ENCODE measurements around the gene DMAC1. TPM values are rescaled to one million over a fixed set of nuclear protein-coding genes. Genes with fewer than 3 reads are reported as not detected.
A peak's percentile ranks its signal among the peaks of the same experiment; 100 is the strongest.

DMAC1 gene
- total and polyA plus RNA-seq, 2 donors from 2014 or later = 54.9 to 159 TPM

DNA sequence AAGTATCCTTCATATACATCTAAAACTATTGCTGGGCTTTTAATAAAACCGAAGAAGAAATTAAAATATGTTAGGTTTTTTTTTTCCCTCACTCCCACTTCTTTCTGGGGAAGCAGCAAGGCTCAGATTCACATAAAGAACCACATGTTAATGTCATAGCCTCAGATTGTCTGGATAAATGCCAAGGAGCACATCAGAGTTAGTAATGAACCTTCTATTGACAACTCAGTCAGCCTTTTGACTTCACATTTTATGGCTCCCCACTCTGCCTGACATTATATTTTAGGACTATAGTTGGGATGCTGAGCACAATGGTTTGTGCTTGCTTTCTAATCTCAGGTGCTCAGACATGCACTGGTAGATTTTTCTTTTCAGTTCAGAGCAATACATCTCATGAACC is 21.8 kb downstream of the DMAC1 start:
- H3K9ac ChIP-seq (ENCODE audit: low read length in 3 of 3) = no peak overlapping the region
- TF ChIP-seq, protein P1, sequence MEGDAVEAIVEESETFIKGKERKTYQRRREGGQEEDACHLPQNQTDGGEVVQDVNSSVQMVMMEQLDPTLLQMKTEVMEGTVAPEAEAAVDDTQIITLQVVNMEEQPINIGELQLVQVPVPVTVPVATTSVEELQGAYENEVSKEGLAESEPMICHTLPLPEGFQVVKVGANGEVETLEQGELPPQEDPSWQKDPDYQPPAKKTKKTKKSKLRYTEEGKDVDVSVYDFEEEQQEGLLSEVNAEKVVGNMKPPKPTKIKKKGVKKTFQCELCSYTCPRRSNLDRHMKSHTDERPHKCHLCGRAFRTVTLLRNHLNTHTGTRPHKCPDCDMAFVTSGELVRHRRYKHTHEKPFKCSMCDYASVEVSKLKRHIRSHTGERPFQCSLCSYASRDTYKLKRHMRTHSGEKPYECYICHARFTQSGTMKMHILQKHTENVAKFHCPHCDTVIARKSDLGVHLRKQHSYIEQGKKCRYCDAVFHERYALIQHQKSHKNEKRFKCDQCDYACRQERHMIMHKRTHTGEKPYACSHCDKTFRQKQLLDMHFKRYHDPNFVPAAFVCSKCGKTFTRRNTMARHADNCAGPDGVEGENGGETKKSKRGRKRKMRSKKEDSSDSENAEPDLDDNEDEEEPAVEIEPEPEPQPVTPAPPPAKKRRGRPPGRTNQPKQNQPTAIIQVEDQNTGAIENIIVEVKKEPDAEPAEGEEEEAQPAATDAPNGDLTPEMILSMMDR (IDR thresholded peaks at IDR 0.05; ENCODE audit: borderline replicate concordance, extremely low read depth, insufficient read depth) = no peak
- intact Hi-C loops (cut with DNase I) = no loop called here
- no peaks in the 10 kb centered on the region for H3K27me3 ChIP-seq (ENCODE audit: control insufficient read depth, insufficient read depth, low read length)
- H3K9me3 ChIP-seq (ENCODE audit: control insufficient read depth in 2 of 3, insufficient read depth in 1 of 3, low read length in 3 of 3) = no peaks in the 10 kb centered on the region
- no peak for FAIRE-seq
- H3K27ac ChIP-seq (ENCODE audit: low read depth in 2 of 2, low read length in 2 of 2) = no peak overlapping the region
- no peaks in the 10 kb centered on the region for H3K36me3 ChIP-seq (ENCODE audit: control insufficient read depth in 2 of 3, insufficient read depth in 3 of 3, low read length in 3 of 3)
- no peak overlapping the region for H3K4me3 ChIP-seq (ENCODE audit: low read length in 3 of 3)
- H3K4me1 ChIP-seq (ENCODE audit: control insufficient read depth in 2 of 3, insufficient read depth in 2 of 3, low read depth in 1 of 3, low read length in 3 of 3) = no peaks in the 10 kb centered on the region
- peak in 1 of 5 donors; percentile 12 for DNase-seq

DNA sequence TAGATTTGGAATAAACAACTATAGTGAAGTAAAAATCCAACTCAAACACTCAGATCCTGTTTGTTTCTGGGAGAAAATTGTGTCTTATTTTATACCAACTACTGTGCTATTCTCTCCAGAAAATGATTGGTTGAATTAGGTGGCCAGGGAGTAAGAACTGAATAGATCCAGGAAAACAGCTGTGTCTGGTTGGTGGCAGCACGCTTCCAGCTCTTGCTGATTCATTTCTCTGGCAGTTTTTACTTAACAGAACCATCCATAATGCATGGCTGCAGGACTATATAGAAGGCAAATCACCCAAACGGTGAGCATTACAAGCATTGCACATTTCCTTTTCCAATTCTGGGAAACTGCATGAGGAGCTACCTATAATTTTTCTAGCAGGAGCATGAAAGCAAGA is 29.5 kb downstream of the DMAC1 start:
- Histone ChIP-seq H3K27ac (ENCODE audit: low read depth in 2 of 2, low read length in 2 of 2) (no peak overlapping the region), H3K36me3 (ENCODE audit: control insufficient read depth in 2 of 3, insufficient read depth in 3 of 3, low read length in 3 of 3) (no peaks in the 10 kb centered on the region), H3K4me1 (ENCODE audit: control insufficient read depth in 2 of 3, insufficient read depth in 2 of 3, low read depth in 1 of 3, low read length in 3 of 3) (no peaks in the 10 kb centered on the region), H3K27me3 (ENCODE audit: control insufficient read depth, insufficient read depth, low read length) (no peaks in the 10 kb centered on the region), H3K9me3 (ENCODE audit: control insufficient read depth in 2 of 3, insufficient read depth in 1 of 3, low read length in 3 of 3) (peaks cover 0 to 2% (median 0%) of the 10 kb centered on the region in 3 donors), H3K4me3 (ENCODE audit: low read length in 3 of 3) (no peak overlapping the region), H3K9ac (ENCODE audit: low read length in 3 of 3) (no peak overlapping the region)
- no peak for FAIRE-seq
- intact Hi-C loops (cut with DNase I) = no loop called here
- DNase-seq = no peak
- TF ChIP-seq, protein P1 (IDR thresholded peaks at IDR 0.05; ENCODE audit: borderline replicate concordance, extremely low read depth, insufficient read depth) = no peak

DNA sequence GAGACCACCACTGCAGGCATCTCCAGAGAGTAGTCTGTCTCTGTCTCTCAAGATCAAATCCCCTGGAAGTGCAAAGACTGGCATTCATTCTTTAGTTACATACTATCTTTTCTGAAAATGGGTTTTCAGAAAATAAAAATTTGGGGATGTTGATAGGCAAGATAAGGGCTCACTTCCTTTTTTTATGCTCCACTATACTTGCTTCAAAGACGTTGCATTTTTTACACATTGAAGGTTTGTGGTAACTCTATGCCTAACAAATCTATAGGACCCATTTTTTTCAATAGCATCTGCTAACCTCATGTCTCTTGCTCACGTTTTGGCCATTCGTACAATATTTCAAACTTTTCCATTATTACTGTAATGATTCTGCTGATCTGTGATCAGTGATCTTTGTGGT is 37.0 kb downstream of the DMAC1 start:
- H3K27ac ChIP-seq (ENCODE audit: low read depth in 2 of 2, low read length in 2 of 2) = no peak overlapping the region
- no peak overlapping the region for H3K4me3 ChIP-seq (ENCODE audit: low read length in 3 of 3)
- no peaks in the 10 kb centered on the region for H3K27me3 ChIP-seq (ENCODE audit: control insufficient read depth, insufficient read depth, low read length)
- H3K9me3 ChIP-seq (ENCODE audit: control insufficient read depth in 2 of 3, insufficient read depth in 1 of 3, low read length in 3 of 3) = peaks cover 0 to 11% (median 0%) of the 10 kb centered on the region in 3 donors
- H3K9ac ChIP-seq (ENCODE audit: low read length in 3 of 3) = no peak overlapping the region
- no peak for DNase-seq
- H3K36me3 ChIP-seq (ENCODE audit: control insufficient read depth in 2 of 3, insufficient read depth in 3 of 3, low read length in 3 of 3) = no peaks in the 10 kb centered on the region
- H3K4me1 ChIP-seq (ENCODE audit: control insufficient read depth in 2 of 3, insufficient read depth in 2 of 3, low read depth in 1 of 3, low read length in 3 of 3) = no peaks in the 10 kb centered on the region
- TF ChIP-seq, protein P1 (IDR thresholded peaks at IDR 0.05; ENCODE audit: borderline replicate concordance, extremely low read depth, insufficient read depth) = no peak
- intact Hi-C loops (cut with DNase I) = no loop called here
- no peak for FAIRE-seq

DNA sequence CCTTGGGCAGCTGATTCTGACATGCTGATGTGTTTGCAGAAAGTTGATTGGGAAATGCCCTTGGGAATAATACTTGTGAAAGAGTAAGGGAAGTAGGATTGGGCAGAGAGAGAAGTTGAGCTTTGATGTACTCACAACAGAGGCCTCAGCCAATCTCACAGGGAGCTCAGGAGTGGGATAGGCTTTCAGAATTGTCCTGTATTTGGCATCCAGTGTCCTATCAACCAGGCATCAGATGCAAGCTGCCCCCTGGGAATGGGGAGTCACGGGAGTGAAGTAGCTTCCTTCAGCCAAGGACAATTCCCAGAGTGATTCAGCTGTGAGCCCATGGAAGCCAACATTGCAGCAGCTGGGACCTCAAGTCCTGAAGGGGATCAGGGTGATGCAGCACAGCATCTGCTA is 39.6 kb downstream of the DMAC1 start:
- intact Hi-C loops (cut with DNase I) = no loop called here
- DNase-seq = peak in 1 of 5 donors; percentile 29
- no peak for FAIRE-seq

More for the DNA sequence above, 39.6 kb downstream of the DMAC1 start:
- TF ChIP-seq, protein P1 (IDR thresholded peaks at IDR 0.05; ENCODE audit: borderline replicate concordance, extremely low read depth, insufficient read depth) = no peak
- Histone ChIP-seq H3K9me3 (ENCODE audit: control insufficient read depth in 2 of 3, insufficient read depth in 1 of 3, low read length in 3 of 3) (peaks cover 0 to 10% (median 0%) of the 10 kb centered on the region in 3 donors), H3K27me3 (ENCODE audit: control insufficient read depth, insufficient read depth, low read length) (no peaks in the 10 kb centered on the region), H3K4me1 (ENCODE audit: control insufficient read depth in 2 of 3, insufficient read depth in 2 of 3, low read depth in 1 of 3, low read length in 3 of 3) (no peaks in the 10 kb centered on the region), H3K27ac (ENCODE audit: low read depth in 2 of 2, low read length in 2 of 2) (no peak overlapping the region), H3K9ac (ENCODE audit: low read length in 3 of 3) (no peak overlapping the region), H3K36me3 (ENCODE audit: control insufficient read depth in 2 of 3, insufficient read depth in 3 of 3, low read length in 3 of 3) (no peaks in the 10 kb centered on the region), H3K4me3 (ENCODE audit: low read length in 3 of 3) (no peak overlapping the region)
